ENCODE measurements around the gene GNE. TPM values are rescaled to one million over a fixed set of nuclear protein-coding genes. Genes with fewer than 3 reads are reported as not detected.
A peak's percentile ranks its signal among the peaks of the same experiment; 100 is the strongest.

The GNE gene
- total RNA-seq, 1 donor = 23.8 TPM

DNA sequence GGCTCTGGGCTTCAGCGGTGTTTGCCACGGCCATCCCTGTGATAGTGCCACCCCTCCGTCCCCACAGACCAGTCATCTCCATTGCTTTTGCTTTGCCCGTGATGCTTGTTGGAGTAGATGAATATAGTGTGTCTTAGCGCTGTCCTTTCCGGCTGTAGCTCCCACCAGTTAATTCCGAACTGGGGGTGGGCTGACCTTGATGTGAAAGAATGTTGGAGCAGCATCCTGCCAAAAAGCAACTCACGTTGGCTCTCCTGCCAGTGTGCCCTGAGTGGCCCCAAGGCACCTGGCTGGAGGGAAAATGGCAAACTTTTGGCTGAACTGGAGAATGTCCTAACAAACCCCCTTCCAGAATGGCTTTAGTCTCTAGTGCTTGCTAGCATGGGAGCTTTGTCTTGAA is 47.5 kb downstream of the GNE start:
- no peak overlapping the region for H3K4me3 ChIP-seq (ENCODE audit: low read depth, low read length)
- TF ChIP-seq, protein P1, sequence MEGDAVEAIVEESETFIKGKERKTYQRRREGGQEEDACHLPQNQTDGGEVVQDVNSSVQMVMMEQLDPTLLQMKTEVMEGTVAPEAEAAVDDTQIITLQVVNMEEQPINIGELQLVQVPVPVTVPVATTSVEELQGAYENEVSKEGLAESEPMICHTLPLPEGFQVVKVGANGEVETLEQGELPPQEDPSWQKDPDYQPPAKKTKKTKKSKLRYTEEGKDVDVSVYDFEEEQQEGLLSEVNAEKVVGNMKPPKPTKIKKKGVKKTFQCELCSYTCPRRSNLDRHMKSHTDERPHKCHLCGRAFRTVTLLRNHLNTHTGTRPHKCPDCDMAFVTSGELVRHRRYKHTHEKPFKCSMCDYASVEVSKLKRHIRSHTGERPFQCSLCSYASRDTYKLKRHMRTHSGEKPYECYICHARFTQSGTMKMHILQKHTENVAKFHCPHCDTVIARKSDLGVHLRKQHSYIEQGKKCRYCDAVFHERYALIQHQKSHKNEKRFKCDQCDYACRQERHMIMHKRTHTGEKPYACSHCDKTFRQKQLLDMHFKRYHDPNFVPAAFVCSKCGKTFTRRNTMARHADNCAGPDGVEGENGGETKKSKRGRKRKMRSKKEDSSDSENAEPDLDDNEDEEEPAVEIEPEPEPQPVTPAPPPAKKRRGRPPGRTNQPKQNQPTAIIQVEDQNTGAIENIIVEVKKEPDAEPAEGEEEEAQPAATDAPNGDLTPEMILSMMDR (IDR thresholded peaks at IDR 0.05; ENCODE audit: insufficient read depth, low read length) = no peak
- DNase-seq (ENCODE audit: low read depth) = no peak

GRCh38 chr9:36208521-36209253 is 49.6 kb downstream of the GNE start:
- no peak overlapping the region for H3K4me3 ChIP-seq (ENCODE audit: low read depth, low read length)
- DNase-seq (ENCODE audit: low read depth) = peak; percentile 57
- TF ChIP-seq, protein P1 (IDR thresholded peaks at IDR 0.05; ENCODE audit: insufficient read depth, low read length) = no peak

DNA sequence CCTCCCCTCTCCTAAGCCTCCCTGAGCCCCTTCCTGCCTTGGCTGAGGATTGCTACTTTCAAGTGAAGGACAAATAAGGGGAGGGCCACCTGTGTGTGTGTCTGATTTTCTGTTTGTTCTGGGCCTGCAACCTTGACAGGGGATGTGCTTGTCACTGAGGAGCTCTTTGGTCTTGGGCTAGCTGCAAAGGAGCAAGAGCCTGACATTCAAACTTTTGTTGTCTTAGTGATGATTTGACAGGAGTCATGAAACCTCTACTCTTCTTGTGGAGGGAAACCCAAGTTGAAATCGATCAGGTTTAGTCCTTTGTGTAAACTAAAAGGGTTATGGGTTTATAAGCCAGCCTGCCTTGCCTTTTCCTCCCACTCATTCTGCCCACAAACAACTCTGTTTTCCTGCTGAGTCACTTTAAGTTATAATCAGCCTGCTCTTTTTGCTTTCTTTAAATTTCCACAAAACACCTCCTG is 50.7 kb downstream of the GNE start:
- H3K4me3 ChIP-seq (ENCODE audit: low read depth, low read length) = no peak overlapping the region
- peak; percentile 44 for DNase-seq (ENCODE audit: low read depth)
- TF ChIP-seq, protein P1 (IDR thresholded peaks at IDR 0.05; ENCODE audit: insufficient read depth, low read length) = no peak

- H3K4me3 ChIP-seq (ENCODE audit: low read depth, low read length) = no peak overlapping the region
- DNase-seq (ENCODE audit: low read depth) = no peak
- TF ChIP-seq, protein P1 (IDR thresholded peaks at IDR 0.05; ENCODE audit: insufficient read depth, low read length) = no peak
These were observed 51.2 kb downstream of the GNE start for GRCh38 chr9:36207016-36207415.

- H3K4me3 ChIP-seq (ENCODE audit: low read depth, low read length) = no peak overlapping the region
- TF ChIP-seq, protein P1 (IDR thresholded peaks at IDR 0.05; ENCODE audit: insufficient read depth, low read length) = peak; percentile 10
- no peak for DNase-seq (ENCODE audit: low read depth)
These were observed 53.2 kb downstream of the GNE start for GRCh38 chr9:36204906-36205547.

GRCh38 chr9:36194326-36195000 is 63.8 kb downstream of the GNE start:
- H3K4me3 ChIP-seq (ENCODE audit: low read depth, low read length) = peak overlapping the region; percentile 45
- peak; percentile 46 for DNase-seq (ENCODE audit: low read depth)
- TF ChIP-seq, protein P1 (IDR thresholded peaks at IDR 0.05; ENCODE audit: insufficient read depth, low read length) = no peak
